AG04449 (cell line): Measurements from ENCODE around the gene RAB21.

Source experiments
- CTCF ChIA-PET: fragments of 350-600 bp; formaldehyde crosslinking; extraction: SDS; loops from one replicate; lab custom pipeline; 2021; ENCODE audit warnings: antibody characterized with exemption; lab: Yijun Ruan, JAX
- POLR2A ChIA-PET: fragments of 400-600, 350-600 bp; formaldehyde crosslinking; extraction: SDS; loops from one replicate; lab custom pipeline; 2020; ENCODE audit warnings: antibody characterized with exemption, inconsistent platforms; lab: Yijun Ruan, JAX
- DNase-seq: peaks from one replicate; pipeline ENCODE4 v3.0.0-alpha.2; 2010; ENCODE audit warnings: low read depth, low spot score
- H3K4me3 ChIP-seq: 2 replicates; pipeline ENCODE4 v1.5.1; 2011; ENCODE audit warnings: low read depth, mild to moderate bottlenecking, control low read depth, low read length
- CTCF ChIP-seq: IDR thresholded peaks from one replicate; pipeline ENCODE4 v1.5.1; 2011; ENCODE audit warnings: mild to moderate bottlenecking, moderate library complexity, low read length, control low read depth, inconsistent platforms; ENCODE audit not compliant: insufficient read depth; ENCODE audit errors: missing control alignments

RAB21 gene

GRCh38 chr12:71766202-71766601 is 11.5 kb downstream of the RAB21 start:
- DNase-seq = no peak
- ChIA-PET CTCF (interaction anchor here (0.9 to 2.6 kb wide), 4 partner anchors 8 to 14 kb away, joined by 4 to 17 read pairs (median 6); partner anchors contain the start of gene RAB21), POLR2A (no interaction called here)
- H3K4me3 ChIP-seq = no peak overlapping the region
- TF ChIP-seq CTCF = no peak

GRCh38 chr12:71767183-71767582 is 12.5 kb downstream of the RAB21 start:
- no peak for TF ChIP-seq CTCF
- no peak for DNase-seq
- ChIA-PET CTCF (interaction anchor here (0.9 to 2.6 kb wide), 4 partner anchors 9 to 13 kb away, joined by 4 to 17 read pairs (median 6); partner anchors contain the start of gene RAB21), POLR2A (no interaction called here)
- H3K4me3 ChIP-seq = no peak overlapping the region

GRCh38 chr12:71768900-71769299 is 14.2 kb downstream of the RAB21 start:
- no peak overlapping the region for H3K4me3 ChIP-seq
- TF ChIP-seq CTCF = no peak
- no peak for DNase-seq
- ChIA-PET CTCF (interaction anchor here (2.6 kb wide), 1 partner anchor 10 kb away, joined by 6 read pairs; no protein-coding TSS in a partner anchor), POLR2A (no interaction called here)

GRCh38 chr12:71771069-71771468 is 16.4 kb downstream of the RAB21 start:
- no peak overlapping the region for H3K4me3 ChIP-seq
- ChIA-PET CTCF (interaction anchor here (1.4 to 2.6 kb wide), 2 partner anchors 9 to 24 kb away, joined by 4 to 19 read pairs; no protein-coding TSS in a partner anchor), POLR2A (no interaction called here)
- DNase-seq = no peak
- TF ChIP-seq CTCF = no peak

GRCh38 chr12:71772735-71773134 is 18.1 kb downstream of the RAB21 start:
- DNase-seq = no peak
- TF ChIP-seq CTCF = no peak
- ChIA-PET POLR2A (no interaction called here), CTCF (interaction anchor here (1.2 to 2.6 kb wide), 4 partner anchors 8 to 156 kb away, joined by 3 to 19 read pairs (median 4); no protein-coding TSS in a partner anchor)
- no peak overlapping the region for H3K4me3 ChIP-seq

GRCh38 chr12:71780237-71780822 is 25.7 kb downstream of the RAB21 start:
- ChIA-PET POLR2A (interaction anchor here (0.6 kb wide), 1 partner anchor 15 kb away, joined by 3 read pairs; no protein-coding TSS in a partner anchor), CTCF (interaction anchor here (0.7 to 4.2 kb wide), 48 partner anchors 7 to 560 kb away, joined by 3 to 43 read pairs (median 5); partner anchors contain the start of genes TBC1D15 and TPH2)
- DNase-seq = no peak
- TF ChIP-seq CTCF = peak; percentile 41
- H3K4me3 ChIP-seq = no peak overlapping the region
